HG02981 (cell line): ENCODE data around the gene CNTN5.
"Not testable (repeated sequence)": the region's sequence is repeated elsewhere in the genome, so short reads cannot be mapped to it uniquely, and the experiment has no call there.

ENCODE experiments used
- ATAC-seq: cut with Tn5 transposase; IDR thresholded peaks from one replicate; pipeline ENCODE4 v1.9.1; 2021; ENCODE audit warnings: mild to moderate bottlenecking, moderate library complexity; ENCODE audit not compliant: unreplicated experiment

The CNTN5 gene

DNA sequence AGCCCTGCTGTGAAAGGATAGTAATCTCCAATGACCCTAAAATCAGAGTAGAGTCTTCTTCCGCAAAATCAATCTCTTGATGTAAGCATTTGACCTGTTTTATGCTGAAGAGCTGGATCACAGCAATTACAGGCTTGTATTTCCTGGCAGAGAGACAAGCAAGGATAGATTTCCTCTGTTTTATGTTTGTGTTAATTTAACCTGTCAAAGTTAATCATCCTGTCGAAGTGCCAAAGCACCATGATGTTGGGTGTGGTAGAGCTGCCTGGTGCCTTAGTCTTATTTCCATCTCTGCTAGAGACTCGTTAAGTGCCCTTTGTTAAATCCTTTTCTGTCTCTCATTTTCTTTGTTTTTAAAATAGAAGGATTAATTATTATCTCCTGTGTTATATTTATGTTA, 248.1 kb downstream of the CNTN5 start:
- no peak for ATAC-seq

DNA sequence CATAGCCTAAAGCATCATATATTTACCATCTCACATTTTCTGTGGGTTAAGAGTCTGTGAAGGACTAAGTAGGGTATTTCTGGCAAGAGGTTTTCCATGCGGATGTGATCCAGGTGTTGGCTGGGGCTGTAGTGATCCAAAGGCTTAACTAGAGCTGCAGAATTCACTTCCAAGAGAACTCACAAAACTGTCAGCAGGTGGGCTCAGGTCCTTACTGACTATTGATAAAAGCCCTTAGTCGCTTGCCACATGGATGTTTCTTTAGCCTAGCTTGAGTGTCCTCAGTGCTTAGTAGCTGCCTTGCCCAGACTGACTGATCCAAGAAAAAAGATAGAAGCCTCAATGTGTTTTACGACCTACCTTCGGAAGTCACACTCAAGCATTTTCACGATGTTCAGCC, 250.8 kb downstream of the CNTN5 start:
- no peak for ATAC-seq

DNA sequence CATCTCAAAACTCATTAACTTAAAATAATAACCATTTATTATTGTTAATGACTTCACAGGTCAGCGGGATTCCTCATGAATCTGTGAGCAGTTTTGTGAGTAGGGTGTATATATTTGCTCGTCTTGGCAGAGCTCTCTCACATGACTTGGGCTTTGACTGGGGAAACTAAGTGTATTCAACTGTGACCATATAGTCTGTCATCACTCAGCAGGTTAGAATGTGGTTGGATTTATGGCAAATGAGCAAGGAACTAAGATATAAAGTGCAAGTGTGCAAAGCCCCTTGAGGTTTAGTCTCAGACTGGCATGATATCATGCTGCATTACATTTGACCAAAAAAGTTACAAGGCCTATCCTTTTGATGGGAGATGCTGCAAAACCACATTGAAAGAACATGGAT, 254.8 kb downstream of the CNTN5 start:
- no peak for ATAC-seq

DNA sequence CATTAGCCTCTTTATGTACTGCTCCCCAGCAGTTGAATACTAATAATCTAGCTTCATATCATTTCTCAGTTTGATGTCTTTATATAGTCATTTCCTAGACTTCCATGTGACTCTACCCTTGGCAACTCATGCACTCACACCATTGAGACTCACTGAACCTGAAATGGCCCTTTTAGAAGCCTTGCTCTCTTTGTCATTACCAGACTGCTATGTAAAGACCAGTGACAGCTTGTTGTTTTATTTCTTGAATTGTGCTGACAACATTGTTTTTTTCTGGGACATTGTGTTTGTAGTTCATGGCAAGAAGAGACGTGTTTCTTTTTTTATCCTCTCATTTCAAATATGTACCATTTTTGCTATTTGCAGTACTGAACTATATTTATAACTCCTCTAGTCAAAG, 256.5 kb downstream of the CNTN5 start:
- ATAC-seq = no peak

DNA sequence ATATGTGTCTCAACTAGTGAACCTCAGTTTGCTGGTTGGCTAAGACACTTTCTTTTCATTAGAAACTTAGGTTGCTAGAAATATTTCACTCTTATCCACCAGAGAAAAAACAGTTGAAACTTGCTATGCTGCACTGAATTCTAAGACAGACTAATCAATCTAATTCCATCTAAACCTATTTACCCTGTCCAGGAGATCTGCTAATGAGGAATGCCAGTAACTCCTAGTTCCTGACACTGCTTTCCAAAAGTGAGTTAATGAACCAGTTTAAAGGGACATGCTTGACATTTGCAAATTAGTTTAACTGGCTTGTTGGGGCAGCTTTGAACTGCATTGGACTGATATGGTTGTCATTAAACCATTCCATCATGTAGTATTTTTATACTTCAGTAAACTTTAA, 258.5 kb downstream of the CNTN5 start:
- ATAC-seq = no peak

DNA sequence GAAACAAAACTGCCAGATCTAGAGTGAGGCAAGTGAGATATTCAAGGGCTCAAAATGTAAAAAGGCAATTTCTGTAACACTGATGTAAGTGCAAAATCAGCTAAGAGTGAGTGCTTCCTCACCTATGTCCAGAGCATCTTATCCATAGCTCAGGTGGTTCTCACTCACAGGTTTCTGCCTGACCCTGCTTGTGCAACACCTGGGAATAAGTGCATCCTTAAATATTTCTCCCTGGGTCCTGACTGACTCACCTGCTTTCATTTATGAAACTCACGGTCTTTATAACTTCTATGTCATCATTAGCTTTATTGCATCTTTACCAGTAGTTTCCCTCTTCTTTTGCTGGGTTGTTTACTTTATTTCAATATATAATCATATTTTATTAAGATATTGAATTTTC, 260.6 kb downstream of the CNTN5 start:
- ATAC-seq = no peak

DNA sequence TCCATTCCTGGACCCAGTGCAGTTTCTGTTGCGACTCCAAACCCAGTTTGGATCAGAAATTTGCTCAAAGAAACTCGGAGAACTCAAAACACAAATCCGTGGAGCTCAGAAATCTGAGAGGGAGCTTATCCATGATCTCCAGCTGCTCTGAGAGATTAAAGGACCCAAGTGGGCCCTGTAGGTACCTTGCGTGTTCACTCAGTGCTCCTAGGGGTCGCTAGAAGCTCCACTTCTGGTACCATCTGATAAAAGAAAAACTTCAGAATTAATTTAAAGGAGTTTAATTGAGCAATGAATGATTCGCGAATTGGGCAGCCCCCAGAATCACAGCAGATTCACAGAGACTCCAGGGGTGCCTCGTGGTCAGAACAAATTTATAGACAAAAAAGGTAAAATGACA, 277.2 kb downstream of the CNTN5 start:
- not testable (repeated sequence) for ATAC-seq

DNA sequence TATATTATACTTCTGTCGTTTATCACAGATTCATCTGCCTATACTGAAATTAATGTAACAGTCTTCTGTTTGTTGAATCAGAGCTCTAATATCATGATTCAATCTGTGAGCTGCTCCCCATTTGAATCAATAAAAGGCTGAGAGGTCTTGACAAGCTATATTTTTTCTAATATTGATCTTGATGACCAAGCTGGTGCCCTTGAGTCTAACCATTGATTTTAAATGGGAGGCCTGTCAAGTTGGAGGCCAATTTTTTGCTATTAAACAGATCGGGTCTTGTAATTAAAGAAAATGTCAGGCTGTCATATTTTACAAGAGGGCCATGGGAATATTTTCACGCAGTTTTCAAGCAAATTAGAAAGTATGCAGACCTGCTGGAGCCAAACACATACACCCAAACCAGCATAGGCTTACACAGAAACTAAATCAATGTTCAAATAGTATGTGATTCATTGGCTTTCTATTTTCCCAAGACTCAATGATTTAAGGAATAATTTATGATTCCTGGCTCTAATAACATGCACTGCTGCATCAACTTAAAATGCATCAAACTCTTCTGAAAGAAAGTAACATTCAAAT, 286.9 kb downstream of the CNTN5 start:
- no peak for ATAC-seq

DNA sequence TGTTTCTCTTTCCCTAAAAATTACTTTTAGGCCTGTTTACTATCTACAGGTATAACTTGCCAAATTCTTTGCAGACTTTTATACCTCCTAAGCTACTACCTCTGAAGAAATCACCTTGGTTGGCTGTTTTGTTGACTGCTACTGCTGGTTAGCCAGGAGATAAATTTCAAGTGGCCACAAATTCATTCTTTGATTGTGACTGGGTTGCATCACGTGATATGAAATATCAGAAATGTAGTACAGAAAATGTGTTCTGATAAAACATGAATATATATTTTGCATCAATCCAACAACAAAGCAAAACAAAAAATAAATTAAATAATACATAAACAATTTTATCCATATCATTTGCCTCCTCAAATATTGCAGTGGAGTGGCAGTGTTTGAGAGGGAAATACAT, 291.1 kb downstream of the CNTN5 start:
- no peak for ATAC-seq

DNA sequence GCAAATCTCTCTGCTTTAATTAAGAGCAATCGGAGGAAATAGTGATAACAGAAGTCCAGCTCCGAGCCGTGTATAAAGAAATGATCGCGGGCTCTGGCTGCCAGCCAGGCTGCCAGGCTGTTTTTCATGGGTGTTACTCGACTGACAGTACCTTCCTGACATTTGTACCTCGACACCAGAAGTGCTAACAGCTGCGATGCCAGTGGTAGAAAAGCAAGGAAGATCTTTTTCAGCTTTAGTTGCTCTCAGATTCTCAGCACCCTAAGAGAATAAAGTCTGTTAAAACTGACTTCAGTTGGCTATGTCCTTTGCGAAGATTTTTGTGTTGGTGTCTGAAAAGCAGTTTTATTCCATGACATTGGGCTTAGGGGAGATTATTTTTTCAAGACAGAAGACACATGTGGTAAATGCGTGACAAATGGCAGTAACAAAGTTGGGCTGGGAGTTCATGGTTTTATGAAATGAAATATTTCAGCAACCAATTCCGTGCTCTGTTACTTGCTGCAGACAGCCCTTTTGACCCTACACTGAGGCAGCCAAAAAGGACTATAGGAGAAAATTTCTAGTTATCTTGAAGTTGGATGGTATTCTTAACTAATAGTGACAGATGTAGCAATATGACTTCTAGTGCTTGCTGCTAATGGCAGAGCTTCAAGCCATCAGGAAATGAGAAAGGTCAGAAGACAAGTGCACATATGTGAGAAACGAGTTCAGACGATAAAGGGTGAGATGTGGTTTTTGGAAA, 296.2 kb downstream of the CNTN5 start:
- ATAC-seq = no peak

DNA sequence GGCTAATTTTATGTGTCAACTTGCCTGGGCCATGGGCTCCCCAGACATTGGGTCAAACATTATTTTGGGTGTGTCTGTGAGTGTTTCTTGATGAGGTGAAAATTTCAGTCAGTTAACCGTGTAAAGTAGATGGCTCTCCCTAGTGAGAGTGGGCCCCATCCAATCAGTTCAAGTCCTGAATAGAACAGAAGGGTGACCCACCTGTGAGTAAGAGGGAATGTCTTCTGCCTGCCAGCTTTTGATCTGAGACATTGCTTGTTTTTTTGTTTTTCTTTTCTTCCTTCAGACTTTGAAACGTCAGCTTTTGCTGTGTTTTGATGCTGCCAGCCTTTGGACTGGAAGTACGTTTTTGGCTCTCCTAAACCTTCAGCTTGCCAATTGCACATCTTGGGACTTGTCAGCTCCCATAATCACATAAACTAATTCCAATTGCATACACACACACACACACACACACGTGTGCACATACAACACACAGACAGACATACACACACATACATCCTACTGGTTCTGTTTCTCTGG, 300.1 kb downstream of the CNTN5 start:
- no peak for ATAC-seq

DNA sequence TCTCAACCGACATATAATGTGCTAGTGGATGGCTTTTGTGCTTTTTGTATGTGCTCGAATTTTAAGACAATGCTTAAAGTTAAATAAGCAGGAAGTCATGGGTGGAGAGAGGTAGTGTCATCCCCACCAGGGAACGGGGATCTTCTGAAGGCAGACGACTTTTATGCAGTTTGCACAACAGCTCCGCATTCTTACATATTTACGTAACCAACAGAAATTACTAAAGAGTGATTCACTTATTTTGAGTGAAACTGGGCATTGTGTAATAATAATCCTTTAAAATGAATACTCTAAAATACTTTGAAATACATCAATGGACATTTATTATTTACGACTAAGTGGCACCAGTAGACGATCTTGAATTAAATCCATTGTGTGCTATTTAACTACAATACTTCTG, 305.1 kb downstream of the CNTN5 start:
- ATAC-seq = no peak

DNA sequence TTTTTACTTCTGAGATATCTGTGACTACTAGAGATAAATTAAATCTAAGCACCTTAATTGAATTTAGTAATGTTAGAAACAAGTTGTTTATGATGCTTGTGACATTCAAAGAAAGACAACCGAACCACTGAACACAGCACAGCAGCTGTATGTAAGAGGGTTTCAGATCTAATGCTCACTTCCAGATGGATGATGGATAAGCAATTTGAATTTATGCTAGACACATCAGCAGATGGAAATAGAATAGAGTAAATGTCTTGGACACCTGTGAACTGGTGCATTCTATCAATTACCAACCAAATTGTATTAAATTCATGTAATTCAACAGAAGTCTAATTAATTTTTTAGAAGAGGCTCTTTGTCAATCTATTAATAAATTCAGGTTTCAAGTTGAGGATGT, 306.3 kb downstream of the CNTN5 start:
- no peak for ATAC-seq

DNA sequence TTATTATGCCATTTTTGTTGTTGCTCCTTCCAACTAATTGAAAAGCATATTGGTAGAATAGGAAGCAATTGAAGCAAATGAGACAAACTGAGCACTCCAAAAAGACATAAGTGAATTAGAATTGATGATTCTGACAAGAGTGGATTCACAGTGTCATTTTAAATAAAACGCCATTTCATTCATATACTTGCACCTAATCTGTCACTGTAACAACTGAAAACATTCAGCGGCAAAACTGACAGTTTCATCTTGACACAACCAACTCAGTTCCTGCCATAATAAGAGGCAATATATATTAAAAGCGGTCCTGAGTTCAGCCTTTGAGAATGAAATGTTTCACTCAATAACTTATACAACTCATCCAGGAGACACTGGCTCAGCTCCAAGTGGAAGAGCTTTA, 306.8 kb downstream of the CNTN5 start:
- no peak for ATAC-seq

DNA sequence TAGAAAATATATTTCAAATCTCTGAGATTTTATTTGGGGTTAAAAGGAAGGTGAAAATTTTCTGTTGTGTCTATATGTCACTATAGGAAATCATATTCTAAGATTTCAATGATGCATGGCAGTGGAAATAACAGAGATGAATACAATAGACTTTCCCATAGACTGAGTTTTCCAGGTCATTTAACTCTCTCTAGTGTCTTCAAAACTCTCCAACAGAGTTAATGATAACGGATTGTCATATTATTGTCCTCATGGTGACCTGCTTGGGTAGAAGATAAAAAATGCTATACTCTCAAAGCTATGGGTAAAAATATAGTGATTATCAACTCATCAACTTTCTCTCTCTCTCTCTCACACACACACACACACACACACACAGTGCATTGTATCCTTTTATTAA, 312.9 kb downstream of the CNTN5 start:
- no peak for ATAC-seq

DNA sequence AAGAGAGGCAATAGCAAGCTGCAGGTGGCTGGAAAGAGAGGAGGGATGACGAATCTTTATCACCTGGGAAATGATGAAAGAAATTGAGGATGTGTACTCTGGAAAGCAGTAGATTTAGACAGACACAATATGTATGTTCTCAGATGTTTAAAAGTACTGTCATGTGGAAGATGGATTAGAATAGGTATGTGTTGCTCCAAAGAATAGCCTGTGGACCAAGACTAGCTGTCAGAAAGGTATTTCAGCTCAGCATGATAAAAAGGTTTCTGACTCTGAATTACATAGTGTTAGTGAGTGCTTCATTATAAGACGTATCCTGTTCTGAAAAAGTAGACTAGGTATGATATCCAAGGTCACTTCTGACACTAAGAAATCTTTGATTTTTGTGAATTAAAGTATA, 322.4 kb downstream of the CNTN5 start:
- no peak for ATAC-seq

DNA sequence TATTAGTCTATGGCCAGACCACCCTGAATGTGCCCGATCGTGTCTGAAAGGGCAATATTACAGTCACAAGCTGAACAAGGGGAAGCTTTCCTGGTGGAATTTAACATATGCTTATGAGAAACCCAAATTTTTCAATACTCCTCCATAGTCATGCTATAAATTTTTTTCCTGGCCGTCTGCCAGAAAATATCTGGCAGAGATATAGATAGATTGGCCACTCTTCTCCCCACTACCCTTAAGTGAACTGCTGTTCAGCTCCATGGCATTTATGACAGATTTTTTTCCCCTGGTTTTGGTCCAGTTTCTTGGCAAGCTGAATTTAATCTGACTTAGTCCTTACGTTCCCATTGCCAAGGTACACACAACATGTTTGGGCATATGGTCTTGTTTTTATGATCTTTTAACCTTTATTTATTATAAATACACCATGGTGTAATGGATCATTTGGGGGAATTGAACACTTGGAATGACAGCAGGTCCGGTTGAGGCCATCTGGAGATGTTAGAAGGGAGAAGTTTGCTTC, 328.5 kb downstream of the CNTN5 start:
- no peak for ATAC-seq

DNA sequence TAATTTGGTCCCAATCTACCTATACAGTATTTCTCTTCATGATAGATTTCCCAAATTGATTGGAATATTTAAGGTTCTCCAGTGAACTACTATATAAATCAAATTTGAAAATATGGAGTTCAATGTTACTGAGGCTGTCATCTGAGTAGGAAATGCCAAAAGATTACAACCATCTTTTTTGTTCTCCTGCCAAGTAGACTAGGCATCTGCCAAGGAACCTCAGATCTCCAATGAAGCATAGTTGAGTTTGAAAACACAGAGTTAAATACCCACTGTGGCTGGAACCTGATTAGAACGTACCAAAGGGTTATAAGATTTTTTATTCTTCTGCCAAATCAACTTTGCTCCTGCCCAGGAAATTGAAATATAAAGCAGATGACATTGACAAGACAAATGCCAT, 330.9 kb downstream of the CNTN5 start:
- ATAC-seq = no peak

DNA sequence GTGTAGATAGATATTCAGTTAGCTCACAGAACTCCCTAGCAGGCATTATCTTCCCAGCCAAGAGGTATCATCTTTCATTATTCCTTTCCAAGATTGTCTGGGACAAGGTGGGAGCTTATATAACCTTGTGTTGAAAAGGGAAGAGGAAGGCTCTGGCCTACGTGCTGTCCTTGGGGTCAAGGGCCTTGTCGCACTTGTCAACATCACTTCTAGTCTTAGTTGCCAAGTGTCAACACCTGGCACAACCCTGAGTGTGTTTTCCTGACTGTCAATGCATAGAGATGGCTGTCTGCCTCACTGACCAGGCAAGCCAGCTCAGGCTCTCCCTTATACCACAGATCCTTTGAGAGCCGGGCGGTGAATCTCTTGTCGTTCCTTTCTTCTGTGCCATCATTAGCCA, 331.9 kb downstream of the CNTN5 start:
- no peak for ATAC-seq

DNA sequence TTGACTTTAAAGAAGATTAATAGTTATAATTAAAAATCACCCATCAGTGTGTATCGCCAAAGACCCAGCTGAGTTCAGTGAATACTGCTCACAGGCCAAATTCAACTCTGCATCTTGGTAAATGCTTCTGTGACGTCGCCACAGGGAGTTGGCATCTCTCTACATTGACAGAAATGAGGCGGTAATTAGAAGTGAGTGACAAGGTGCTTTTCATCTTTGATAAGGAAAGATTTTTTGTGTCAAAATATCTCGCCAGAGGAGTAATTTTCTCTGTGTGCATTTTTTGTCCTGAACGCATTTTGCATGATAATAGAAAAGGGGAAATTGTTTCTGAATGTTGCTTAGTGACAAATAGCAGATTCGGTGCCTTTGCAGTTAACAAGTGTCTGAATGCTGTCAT, 345.8 kb downstream of the CNTN5 start:
- no peak for ATAC-seq

DNA sequence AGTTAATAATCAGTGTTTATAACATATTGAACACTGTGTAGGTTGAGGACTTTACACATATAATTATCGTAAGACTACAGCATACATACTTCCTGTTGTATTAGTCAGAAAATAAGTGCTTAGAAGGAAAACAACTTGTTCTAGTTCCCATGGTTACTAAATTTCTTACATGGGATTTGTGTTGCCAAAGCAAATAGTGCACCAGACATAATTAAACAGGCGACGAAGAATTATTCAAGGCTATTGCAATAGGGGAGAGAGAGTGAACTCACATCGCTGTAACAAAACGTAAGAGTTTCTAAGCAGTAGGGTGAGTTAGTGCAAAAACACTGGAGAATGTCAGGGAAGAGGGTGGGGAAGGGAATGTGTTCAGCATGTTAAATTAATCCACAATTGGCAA, 347.8 kb downstream of the CNTN5 start:
- ATAC-seq = no peak

DNA sequence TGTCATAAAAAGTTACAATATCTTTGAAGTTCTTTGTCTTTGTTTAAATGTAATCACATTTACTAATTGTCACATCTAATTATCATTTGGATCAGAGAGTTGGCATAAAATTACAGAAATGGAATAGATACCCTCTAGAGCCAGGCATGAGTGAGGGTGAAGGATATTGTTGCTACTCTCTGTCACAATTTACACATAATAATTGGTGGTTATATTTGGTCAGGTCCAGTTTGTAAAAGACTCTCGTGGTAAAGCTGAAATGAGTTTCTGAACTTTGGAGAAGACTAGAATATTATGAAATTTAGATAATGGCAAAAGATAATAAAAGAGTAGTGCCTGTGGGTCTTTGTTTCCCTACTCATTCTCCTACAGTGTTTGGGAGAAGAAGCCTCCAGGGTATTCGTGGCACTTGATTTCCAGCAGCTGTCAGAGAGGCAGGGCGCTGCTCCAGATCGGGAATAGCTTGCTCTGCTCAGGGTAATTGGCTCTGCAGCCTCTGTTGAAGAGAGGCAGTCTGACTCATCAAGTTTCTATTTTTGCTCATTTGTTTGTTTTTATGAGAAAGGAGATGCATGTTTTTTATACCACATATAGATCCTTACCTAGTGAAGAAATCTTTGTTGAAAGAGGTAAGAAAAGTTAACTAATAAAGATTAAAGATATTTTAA, 349.9 kb downstream of the CNTN5 start:
- no peak for ATAC-seq
